Measurements from ENCODE around the gene VPS51. TPM values are rescaled to one million over a fixed set of nuclear protein-coding genes. Genes with fewer than 3 reads are reported as not detected.

The VPS51 gene
- total RNA-seq, 1 experiment from 2014 or later = 123 TPM

DNA sequence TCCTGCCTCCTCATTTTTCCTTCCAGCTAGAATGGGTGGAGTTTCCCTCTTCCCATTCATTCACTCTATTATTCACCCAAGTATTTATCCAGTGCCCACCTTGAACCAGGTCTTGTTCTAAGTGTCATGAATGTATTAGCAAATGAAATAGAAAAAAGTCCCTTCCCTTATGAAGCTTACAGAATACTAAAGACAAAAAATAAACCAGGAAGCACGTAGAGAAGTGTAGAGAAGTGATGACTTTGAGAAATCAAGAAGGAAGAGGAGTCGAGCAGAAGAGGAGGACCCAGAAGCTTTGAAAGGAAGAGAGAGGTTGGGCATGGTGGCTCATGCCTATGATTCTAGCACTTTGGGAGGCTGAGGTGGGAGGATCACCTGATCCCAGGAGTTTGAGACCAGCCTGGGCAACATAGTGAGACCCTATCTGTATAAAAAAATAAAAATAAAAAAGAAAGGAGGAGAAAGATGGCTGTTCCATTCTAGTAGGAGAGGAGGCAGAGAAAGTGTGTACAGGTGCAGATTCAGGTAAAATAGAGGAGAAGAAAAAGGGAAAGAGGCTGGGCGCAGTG lies 55.4 kb downstream of the VPS51 start (continued):
- TF ChIP-seq, protein P1, sequence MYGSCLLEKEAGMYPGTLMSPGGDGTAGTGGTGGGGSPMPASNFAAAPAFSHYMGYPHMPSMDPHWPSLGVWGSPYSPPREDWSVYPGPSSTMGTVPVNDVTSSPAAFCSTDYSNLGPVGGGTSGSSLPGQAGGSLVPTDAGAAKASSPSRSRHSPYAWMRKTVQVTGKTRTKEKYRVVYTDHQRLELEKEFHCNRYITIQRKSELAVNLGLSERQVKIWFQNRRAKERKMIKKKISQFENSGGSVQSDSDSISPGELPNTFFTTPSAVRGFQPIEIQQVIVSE (CRISPR knock-in tag; IDR thresholded peaks at IDR 0.05; ENCODE audit: borderline replicate concordance) = no peak
- no peak for TF ChIP-seq RELA (CRISPR knock-in tag; IDR thresholded peaks at IDR 0.05; ENCODE audit: borderline replicate concordance)
- TF ChIP-seq JUN (CRISPR knock-in tag; IDR thresholded peaks at IDR 0.05) = no peak
- TF ChIP-seq ZNF121 (CRISPR knock-in tag; IDR thresholded peaks at IDR 0.05) = no peak
- no peak for TF ChIP-seq GRHL2 (CRISPR knock-in tag; IDR thresholded peaks at IDR 0.05; ENCODE audit: insufficient replicate concordance, severe bottlenecking)
- TF ChIP-seq RORB (CRISPR knock-in tag; IDR thresholded peaks at IDR 0.05) = no peak
- TF ChIP-seq, protein P2, sequence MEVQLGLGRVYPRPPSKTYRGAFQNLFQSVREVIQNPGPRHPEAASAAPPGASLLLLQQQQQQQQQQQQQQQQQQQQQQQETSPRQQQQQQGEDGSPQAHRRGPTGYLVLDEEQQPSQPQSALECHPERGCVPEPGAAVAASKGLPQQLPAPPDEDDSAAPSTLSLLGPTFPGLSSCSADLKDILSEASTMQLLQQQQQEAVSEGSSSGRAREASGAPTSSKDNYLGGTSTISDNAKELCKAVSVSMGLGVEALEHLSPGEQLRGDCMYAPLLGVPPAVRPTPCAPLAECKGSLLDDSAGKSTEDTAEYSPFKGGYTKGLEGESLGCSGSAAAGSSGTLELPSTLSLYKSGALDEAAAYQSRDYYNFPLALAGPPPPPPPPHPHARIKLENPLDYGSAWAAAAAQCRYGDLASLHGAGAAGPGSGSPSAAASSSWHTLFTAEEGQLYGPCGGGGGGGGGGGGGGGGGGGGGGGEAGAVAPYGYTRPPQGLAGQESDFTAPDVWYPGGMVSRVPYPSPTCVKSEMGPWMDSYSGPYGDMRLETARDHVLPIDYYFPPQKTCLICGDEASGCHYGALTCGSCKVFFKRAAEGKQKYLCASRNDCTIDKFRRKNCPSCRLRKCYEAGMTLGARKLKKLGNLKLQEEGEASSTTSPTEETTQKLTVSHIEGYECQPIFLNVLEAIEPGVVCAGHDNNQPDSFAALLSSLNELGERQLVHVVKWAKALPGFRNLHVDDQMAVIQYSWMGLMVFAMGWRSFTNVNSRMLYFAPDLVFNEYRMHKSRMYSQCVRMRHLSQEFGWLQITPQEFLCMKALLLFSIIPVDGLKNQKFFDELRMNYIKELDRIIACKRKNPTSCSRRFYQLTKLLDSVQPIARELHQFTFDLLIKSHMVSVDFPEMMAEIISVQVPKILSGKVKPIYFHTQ (CRISPR knock-in tag; IDR thresholded peaks at IDR 0.05) = no peak
- TF ChIP-seq ZNF416 (CRISPR knock-in tag; IDR thresholded peaks at IDR 0.05) = no peak
- TF ChIP-seq, protein P3, sequence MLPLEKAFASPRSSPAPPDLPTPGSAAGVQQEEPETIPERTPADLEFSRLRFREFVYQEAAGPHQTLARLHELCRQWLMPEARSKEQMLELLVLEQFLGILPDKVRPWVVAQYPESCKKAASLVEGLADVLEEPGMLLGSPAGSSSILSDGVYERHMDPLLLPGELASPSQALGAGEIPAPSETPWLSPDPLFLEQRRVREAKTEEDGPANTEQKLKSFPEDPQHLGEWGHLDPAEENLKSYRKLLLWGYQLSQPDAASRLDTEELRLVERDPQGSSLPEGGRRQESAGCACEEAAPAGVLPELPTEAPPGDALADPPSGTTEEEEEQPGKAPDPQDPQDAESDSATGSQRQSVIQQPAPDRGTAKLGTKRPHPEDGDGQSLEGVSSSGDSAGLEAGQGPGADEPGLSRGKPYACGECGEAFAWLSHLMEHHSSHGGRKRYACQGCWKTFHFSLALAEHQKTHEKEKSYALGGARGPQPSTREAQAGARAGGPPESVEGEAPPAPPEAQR (CRISPR knock-in tag; IDR thresholded peaks at IDR 0.05) = no peak
- TF ChIP-seq, protein P4, sequence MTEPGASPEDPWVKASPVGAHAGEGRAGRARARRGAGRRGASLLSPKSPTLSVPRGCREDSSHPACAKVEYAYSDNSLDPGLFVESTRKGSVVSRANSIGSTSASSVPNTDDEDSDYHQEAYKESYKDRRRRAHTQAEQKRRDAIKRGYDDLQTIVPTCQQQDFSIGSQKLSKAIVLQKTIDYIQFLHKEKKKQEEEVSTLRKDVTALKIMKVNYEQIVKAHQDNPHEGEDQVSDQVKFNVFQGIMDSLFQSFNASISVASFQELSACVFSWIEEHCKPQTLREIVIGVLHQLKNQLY (CRISPR knock-in tag; IDR thresholded peaks at IDR 0.05) = no peak
- no peak for TF ChIP-seq NFYB (CRISPR knock-in tag; conservative IDR thresholded peaks at IDR 0.05; ENCODE audit: low read depth)
- no peak for TF ChIP-seq E2F4 (CRISPR knock-in tag; IDR thresholded peaks at IDR 0.05; ENCODE audit: borderline replicate concordance, low read depth)

DNA sequence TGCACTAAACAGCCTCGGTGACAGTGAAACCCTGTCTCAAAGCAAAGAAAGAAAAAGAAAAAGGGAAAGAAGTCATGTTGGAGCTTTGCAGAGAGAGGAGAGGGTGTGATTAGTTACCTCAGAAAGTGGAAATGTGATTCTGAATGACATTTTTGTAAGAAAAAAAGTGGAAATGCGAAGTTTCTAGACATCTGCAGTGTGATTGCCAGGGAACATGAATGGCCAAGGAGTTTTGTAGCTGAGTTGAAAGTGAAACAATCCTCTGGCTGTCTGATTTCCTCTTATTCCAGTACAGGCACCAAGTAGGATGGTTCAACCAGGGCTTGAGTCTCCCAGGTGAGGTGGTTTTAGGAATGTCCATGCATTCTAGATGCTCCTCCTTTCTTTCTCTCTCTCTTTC lies 56.1 kb downstream of the VPS51 start:
- Mint-ChIP-seq H3K4me3 (no peak overlapping the region), H3K27me3 (ENCODE audit: low read depth) (peaks cover 35% of the 10 kb centered on the region), H3K4me1 (no peaks in the 10 kb centered on the region), H3K27ac (no peak overlapping the region), H3K9me3 (peaks cover 4% of the 10 kb centered on the region), H3K36me3 (no peaks in the 10 kb centered on the region)
- CTCF ChIA-PET = no interaction called here
- DNase-seq (ENCODE audit: low spot score) (no peak), ATAC-seq (no peak)
- POLR2A ChIA-PET = no interaction called here
- TF ChIP-seq ZNF138 (CRISPR knock-in tag; conservative IDR thresholded peaks at IDR 0.05) (no peak), GRHL2 (CRISPR knock-in tag; IDR thresholded peaks at IDR 0.05; ENCODE audit: insufficient replicate concordance, severe bottlenecking) (no peak), ZNF317 (CRISPR knock-in tag; IDR thresholded peaks at IDR 0.05; ENCODE audit: borderline replicate concordance, low read depth) (no peak), CTCF (IDR thresholded peaks at IDR 0.05) (no peak), IRF1 (CRISPR knock-in tag; IDR thresholded peaks at IDR 0.05) (no peak)
- TF ChIP-seq, protein P5, sequence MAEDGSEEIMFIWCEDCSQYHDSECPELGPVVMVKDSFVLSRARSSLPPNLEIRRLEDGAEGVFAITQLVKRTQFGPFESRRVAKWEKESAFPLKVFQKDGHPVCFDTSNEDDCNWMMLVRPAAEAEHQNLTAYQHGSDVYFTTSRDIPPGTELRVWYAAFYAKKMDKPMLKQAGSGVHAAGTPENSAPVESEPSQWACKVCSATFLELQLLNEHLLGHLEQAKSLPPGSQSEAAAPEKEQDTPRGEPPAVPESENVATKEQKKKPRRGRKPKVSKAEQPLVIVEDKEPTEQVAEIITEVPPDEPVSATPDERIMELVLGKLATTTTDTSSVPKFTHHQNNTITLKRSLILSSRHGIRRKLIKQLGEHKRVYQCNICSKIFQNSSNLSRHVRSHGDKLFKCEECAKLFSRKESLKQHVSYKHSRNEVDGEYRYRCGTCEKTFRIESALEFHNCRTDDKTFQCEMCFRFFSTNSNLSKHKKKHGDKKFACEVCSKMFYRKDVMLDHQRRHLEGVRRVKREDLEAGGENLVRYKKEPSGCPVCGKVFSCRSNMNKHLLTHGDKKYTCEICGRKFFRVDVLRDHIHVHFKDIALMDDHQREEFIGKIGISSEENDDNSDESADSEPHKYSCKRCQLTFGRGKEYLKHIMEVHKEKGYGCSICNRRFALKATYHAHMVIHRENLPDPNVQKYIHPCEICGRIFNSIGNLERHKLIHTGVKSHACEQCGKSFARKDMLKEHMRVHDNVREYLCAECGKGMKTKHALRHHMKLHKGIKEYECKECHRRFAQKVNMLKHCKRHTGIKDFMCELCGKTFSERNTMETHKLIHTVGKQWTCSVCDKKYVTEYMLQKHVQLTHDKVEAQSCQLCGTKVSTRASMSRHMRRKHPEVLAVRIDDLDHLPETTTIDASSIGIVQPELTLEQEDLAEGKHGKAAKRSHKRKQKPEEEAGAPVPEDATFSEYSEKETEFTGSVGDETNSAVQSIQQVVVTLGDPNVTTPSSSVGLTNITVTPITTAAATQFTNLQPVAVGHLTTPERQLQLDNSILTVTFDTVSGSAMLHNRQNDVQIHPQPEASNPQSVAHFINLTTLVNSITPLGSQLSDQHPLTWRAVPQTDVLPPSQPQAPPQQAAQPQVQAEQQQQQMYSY (CRISPR knock-in tag; IDR thresholded peaks at IDR 0.05) = no peak
- TF ChIP-seq, protein P2 (CRISPR knock-in tag; IDR thresholded peaks at IDR 0.05) = no peak
